HG02571 (cell line): Measurements from ENCODE around the gene ERVV-1.
"Not testable (repeated sequence)": the region's sequence is repeated elsewhere in the genome, so short reads cannot be mapped to it uniquely, and the experiment has no call there.

Source experiments
- ATAC-seq: cut with Tn5 transposase; IDR thresholded peaks from one replicate; pipeline ENCODE4 v1.9.1; 2021; ENCODE audit warnings: mild to moderate bottlenecking, moderate library complexity; ENCODE audit not compliant: unreplicated experiment

Gene ERVV-1

DNA sequence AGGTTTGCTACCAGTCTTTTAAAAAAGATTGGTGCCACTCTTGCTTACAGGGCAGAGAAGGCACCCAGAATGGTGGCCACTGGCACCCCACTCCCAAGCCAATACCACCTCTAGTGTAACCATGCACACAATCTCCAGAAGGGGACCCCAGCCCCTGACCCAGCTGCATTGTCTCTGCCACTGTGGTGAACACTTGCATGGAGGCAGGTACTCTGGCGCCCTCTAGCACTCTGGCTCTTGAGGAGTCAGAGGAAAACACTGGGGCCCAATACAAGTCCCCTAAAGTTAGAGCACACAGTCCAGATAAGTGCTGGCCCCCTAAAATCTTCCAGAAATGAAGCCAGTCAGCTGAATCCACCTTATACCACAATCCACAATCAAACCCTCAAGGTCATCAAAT lies 6.0 kb downstream of the ERVV-1 start:
- ATAC-seq = no peak

DNA sequence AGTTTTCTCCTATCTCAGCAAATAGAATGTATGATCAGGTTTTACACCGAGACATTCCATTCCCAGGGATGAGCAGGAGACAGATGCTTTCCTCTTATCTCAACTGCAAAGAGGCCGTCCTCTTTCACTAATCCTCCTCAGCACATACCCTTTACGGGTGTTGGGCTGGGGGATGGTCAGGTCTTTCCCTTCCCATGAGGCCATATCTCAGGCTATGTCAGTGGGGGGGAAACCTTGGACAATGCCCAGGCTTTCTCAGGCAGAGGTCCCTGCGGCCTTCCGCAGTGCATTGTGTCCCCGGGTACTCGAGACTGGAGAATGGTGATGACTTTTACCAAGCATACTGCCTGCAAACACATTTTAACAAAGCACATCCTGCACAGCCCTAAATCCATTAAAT lies 14.6 kb downstream of the ERVV-1 start:
- not testable (repeated sequence) for ATAC-seq

DNA sequence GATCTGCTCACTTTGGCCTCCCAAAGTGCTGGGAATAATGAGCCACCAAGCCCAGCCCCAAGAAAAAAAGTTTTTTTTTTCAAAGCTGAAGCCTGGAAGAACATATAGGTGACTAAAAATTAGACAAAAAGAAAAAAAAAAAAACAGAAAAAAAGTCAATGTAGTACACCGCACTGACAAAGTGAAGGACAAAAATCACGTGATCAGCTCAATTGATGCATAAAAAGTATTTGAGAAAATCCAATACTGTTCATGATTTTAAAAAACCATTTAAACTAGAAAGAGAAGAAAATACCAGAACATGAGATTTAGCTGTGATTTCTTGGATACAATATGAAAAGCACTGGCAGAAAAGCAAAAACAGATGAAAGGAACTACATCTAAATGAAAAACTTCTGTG lies 20.3 kb downstream of the ERVV-1 start:
- ATAC-seq = no peak

DNA sequence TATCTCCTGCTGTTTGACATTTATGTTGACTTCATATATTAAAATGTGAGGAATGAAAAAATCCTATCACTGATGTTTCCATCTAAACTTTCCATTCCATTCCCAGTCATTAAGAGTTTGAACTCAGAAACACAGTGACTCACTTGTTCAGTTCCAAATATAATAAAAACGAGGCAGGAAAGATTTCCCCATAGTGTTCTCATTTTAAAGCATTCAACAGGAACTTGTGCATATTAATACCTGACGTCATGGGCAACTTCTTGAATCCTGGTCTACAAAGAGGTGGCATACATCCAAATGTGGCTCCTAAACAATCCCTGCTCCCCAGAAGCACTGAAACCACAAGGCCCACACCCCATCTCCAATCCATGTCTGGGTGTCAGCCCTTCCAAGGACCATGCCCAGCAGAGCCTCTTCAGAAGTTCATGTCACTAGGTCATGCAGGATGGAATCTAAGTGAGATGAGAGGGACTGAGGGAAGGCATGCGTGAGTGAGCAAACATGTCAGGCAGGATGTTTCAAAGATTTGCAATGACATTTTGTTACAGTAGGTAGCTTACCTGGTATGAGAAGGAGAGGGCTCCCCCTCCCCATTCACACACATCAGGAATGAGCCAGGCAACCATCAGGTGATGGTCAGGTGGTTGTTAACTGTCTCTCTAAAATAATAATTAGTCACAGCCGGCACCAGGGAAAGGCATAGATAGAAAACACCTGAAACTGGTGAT lies 21.4 kb downstream of the ERVV-1 start:
- no peak for ATAC-seq

DNA sequence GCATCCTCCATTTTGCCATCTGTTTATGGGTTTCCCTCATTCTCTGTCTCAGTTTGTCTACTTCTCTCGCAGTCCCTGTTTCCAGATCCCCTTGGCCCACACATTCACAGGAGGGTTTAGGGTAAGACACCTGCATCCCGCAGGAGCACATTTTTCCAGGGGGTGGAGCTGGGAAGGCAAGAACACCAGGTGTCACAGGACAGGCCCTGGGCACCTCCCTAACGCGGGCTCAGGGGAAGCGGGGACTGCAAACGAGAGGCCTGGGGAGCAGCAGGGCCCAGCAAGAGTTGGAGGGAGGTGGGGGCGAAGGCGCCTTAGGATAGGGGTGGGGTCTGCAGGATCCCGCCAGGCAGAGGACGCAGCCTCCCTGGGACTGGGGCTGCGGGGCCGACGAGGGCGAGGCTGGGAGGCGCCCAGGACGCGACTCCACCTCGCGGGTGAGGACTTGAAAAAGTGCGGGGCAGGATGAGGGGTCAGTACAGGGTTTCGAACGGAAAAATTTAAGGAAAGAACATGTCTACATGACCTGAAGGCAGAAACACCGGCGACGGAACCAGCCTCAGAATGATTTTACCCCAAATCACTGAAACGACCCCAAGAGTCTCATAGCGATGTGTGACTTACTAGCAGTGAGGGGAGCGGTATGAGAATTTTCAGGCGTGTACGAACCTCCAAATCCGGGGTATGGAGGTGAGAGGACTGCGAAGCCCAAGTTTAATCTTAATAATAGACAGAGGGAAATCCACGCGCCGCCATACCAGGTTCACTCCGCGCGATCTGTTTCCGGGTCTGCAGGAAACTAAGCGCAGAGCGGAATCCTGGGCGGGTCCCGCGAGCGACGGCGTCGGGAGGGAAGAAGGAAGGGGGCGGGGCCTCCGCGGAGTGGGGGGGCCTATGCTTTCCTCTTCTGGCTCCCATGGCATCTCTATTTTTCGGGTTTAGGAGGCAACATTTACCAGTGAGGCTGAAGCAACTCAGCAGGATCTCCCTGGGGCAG lies 23.7 kb downstream of the ERVV-1 start:
- ATAC-seq = no peak

DNA sequence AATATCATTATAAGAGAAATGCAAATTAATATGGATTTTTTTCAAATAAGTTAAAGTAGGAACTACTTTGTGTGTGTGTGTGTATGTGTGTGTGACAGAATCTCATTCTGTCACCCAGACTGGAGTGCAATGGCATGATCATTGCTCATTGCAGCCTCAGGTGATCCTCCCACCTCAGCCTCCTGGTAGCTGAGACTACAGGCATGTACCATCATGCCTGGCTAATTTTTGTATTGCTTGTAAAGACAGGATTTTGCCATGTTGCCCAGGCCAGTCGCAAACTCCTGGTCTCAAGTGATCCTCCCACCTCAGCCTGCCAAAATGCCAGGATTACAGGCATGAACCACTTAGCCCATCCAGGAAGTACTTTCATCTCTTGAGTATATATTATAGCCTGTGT lies 27.6 kb downstream of the ERVV-1 start:
- ATAC-seq = no peak

DNA sequence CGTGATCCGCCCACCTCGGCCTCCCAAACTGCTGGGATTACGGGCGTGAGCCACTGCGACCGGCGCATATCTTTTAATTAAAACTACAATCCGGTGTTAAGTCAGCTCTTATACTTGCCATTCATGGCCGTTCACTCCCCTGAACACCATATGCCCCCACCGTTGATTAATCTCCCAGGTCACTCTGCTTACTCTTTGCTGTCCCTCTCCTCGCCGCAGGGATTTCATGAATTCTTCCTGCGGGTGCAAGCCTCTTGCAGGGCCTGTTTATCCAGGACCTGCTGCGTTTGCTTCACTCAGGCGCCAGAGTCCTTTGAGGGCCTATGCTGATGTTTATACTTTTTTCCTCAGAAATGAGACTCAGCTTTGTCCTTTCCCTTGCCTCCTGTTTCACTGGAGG lies 31.8 kb downstream of the ERVV-1 start:
- ATAC-seq = no peak

DNA sequence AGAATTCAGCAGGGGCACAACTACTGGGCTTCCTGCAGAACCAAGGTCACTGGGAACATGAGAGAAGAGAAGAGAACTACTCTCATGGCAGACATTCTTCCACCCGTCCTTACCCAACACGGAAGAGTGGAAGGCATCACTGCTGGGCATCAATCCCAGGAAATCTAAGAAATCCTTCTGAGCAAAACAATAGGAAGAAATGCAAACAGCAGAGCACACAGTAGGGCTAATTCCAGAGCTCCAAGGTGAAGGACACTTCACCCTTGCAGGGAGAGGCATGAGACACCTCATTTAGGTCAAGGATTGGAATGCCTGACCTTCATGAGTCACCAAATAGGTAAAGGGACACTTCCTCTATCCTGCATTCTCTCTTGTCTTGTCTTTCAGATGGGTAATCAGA lies 33.7 kb downstream of the ERVV-1 start:
- ATAC-seq = no peak

DNA sequence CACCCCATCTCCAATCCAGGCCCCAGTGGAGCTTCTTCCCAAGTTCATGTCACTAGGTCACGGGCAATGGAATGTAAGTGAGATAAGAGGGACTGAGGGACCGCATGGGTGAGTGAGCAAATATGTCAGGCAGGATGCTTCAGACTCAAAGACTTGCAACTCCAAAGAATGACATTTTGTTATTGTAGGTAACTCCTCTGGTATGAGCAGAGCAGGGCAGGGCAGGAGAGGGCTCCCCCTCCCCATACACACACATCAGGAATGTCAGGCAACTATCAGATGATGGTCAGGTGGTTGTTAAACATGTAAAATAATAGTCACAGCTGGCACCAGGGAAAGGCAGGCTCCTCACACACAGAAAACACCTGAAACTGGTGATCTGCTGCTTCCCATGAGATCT lies 41.4 kb downstream of the ERVV-1 start:
- ATAC-seq = no peak

DNA sequence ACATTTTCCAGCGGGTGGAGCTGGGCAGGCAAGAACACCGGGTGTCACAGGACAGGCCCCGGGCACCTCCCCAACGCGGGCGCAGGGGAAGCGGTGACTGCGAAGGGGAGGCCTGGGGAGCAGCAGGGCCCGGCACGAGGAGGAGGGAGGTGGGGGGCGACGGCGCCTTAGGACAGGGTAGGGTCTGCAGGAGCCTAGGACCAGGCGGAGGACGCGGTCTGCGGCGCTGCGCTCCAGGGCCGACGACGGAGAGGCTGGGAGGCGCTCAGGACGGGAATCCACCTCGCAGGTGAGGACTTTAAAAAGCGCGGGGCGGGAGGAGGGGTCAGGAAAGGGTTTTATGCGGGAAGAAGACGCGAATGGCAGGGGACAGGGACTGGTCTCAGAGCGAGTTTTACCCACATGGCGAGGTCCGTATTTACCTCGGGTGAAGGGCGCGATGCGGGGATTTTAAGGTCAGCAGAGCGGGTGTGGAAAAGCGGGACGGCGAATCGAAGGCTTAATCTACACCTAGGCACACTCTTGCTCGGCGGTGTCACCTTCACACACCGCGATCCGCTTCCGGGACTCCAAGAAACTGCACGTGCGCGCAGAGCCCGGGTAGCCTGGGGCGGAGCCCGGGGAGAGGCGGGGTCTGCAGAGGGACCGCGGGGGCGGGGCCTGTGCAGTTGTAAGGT lies 44.3 kb downstream of the ERVV-1 start:
- ATAC-seq = no peak
